DMS53 treated with DMSO at 0.1 percent for 48 hours (cell line): Measurements from ENCODE around the gene CAPN10.

Experiments
- DNase-seq: peaks from one replicate; lab custom pipeline; 2025; ENCODE audit not compliant: unreplicated experiment; lab: John Stamatoyannopoulos, UW

The CAPN10 gene

DNA sequence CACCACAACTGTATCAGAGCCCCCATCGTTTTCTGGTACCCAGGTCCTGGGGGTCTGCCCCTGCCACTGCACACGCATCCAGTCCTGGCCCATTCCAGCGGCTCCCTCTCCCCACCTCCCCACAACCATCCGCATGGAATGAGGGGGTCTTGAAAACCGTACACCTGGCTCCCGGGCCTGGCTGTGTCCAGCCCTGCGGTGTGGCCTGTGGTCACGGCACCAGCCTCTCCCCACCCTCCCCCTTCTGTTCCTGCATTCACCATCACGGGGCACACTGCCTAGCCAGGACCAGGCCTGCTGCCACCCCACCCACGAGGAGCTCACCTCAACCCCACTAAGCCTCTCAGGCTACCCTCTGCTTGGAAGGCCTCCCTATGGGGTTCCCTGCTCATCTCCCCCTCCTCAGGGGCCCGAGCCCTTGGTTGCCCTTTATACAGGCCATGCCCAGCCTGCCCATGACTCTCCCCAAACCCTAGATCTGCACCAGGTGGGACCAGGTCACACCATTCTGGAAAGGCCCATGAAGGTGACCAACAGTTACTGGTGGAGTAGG, 50.1 kb downstream of the CAPN10 start:
- DNase-seq = no peak

DNA sequence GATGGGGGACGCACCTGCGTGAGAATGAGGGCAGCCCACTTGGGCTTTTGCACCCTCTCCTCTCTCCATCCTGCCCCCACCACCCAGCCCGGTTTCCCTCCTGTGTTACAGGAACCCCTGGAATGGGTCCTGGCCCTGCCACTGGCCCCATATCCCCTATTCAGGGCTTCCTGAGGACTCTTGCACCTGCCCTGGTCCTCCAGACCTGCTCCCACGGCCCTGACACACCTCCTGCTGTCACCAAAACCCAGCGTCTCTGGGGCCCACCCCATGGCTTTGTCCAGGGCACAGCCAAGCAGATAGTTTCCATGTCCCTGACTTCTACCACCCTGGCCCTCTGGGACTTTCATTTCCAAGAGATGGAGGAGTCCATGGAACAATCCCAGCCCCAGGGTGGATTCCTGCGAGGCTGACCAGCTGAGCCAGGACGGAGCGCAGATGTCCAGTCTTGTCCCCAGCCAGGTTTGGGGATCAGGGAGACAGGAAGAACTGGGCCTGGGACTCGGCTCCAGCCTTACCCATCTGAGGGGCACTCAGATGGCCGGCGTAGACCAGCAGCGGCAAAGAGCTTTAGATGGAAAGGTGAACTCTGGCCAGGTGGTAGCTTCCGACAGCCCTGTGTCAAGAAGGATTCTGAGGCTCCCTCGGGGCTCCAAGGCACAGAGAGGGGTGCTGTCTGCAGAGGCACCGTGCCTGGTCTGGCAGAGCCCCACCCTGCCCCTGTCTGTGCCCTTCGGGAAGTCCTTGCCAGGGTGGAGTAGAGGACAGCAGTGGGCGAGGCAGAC, 50.8 kb downstream of the CAPN10 start:
- no peak for DNase-seq

DNA sequence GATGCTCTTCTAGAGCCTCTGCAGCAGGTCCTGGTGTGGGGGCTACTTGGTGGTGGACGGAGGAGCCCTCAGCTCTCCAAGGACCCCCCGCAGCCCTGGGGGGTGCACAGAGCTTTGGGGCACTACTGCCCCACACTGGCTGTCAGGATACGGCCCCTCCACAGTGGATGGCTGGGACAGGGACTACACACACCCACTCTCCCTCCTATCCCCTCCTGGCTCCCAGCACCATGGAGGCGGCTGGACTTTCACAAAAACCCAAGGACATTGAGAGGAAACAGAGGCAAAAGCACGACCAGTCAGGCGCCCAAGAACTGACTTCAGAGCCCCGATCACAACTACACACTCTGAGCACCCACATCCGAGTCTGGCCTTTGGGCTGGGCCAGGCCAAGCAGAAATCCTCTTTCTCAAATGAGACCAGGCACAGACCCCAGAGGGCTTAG, 51.4 kb downstream of the CAPN10 start:
- DNase-seq = no peak

DNA sequence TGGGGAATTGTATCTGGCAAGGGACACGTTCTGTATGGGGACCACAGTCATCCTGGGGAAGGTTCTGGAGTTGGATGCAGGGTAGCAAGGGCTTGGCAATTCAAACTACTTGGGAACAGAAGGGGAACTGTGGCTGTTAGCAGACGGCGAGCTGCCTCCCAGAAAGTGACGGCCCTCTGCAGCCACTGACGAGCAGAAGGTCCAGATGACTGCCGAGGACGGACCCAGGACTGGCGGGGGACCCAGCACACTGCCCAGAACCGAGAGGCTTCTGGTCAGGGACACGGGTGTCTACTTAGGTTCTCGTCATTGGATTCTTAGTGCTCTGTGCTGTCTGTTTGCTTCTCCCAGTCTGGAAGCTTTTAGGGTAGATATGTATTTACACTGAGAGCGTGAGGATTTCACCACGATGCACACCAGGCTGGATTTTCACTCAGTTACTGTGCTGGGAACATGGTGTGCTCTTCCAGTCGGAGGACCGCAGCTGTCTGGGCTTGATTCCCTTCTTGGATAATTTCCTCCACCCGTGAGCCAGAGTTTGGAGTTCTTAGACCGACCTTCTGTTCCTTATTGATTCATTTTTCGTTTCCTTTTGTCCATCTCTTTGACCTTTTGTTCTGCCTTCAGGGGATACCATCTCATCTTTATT, 52.1 kb downstream of the CAPN10 start:
- no peak for DNase-seq

DNA sequence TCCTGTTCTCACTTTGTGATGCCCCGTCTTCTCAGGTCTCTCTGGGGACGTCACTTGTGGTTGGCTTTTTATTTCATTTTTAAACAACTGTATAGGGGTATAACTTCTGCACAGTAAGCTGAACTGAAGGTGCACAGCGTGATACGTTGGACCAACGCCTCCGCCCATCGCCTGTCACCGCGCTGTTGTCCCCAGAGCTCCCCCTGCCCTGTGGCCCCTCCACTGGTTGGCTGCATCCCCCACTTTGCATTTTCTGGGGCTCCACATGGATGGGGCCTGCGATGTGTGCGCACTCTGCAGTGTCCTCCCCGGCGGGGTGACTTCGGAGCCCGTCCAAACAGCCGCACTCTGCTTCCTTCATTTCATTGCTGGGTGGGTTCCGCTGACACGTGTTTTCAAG, 53.0 kb downstream of the CAPN10 start:
- DNase-seq = no peak

DNA sequence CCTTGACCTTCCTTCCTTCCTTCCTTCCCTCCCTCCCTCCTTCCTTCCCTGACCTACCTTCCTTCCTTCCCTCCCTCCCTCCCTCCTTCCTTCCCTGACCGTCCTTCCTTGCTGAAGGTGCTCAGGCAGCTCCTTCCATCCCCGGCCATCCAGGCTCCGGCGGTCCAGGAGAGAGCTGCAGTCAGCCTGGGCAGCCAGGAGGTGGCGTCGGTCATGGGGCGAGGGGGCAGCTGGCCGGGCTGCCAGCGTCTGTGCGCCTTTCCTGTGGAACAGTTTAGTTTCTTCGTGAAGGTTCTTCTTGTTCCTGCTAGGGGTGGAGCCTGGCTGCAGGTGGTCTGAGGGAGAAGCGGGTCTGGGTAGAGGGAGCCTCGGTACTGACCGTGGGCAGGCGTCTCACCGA, 54.4 kb downstream of the CAPN10 start:
- peak; percentile 40 for DNase-seq

DNA sequence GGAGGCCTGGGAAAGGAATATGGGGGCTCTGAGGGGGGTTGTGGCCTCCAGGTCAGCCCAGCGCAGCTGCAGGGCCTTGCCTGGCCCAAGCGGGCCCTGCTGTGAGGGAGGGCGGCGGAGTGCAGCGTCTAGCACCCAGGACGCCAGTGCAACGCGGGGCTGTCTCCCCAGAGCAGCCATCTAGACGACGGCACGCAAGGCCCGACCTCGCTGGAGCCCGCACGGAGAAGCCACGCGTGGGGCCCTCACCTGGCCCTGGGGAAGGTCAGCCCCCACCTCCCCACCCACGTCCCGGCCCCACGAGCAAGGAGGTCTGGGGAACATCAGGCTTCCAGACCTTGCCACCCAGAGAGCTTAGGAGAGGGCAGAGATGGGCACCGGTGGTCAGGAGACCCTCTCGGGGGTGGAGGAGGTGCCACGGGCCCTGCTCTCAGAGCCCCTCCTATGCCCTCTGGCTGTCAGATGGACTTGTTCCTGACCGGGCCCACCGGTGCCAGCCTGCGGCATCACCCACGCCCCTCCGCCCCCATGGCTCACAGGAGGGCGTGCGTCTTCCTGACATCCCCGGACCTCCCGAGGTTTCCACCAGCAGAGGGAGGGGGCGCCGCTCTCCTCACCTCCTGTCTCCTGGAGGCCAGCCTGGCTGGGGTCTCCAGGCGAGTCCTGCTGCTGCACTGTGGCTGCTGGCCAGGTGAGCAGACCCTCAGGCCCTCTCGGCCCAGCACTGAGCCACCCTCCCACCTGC, 55.7 kb downstream of the CAPN10 start:
- DNase-seq = no peak

DNA sequence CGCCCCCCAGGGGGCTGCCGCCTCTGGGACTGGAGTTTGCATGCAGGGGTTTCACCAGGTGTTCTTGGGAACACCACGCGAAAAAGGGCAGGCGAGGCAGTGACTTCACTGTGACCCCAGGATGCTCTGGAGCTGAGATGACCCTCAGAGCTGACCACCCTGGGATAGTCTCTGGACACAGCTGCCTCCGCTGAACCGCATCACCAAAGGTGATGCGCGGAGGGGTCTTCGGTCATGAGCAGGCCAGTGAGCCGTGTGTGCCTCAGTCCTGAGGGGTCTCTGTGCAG, 56.2 kb downstream of the CAPN10 start:
- no peak for DNase-seq

DNA sequence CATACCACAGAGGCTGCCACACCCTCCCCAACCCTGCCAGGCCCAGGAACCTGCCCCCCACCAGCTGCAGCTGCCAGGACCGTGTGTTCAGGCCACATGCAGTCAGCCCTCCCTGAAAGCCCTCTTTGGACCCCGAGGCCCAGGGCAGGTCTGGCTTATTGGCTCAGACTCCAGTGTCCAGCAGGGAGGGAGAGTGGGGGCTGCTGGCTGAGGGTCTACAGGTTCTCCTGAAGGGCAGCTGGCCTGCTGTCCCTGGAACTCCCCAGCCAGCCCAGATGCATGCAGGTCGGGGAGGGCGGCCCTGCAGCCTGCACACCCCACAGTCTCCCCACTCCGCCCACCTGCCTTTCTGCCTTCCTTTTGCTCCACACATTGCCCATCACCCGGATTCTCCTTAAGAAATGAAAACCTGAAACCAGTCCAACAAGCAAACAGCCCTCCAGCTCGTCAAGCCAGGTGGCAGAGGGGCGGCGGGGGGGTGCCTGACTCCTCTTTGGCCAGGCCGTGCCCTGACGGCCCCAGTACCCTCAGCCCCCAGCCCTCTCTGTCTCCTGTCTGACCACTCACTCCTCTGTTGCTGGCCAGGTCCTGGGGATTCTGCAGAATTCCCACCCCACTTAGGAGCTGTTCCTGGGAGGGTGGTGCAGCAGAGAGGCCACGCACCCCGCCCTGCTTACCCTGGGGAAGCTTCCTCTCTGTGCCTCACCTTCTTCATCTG, 56.7 kb downstream of the CAPN10 start:
- no peak for DNase-seq

DNA sequence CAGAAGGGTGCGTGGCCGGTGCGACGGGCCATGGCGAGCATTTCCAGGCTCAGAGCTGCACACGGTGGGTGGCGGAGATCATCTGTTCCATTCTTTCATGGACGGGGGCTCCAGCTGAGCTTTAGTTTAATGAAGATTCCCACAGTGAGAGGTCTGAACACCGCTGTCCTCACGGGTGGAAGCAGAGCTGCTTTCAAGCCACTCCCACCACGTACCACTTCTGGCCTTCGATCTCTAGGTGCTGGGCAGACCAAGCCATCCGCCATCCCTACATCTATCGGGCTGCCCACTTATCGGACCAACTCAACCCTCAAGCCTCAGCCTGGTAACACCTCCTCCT, 57.2 kb downstream of the CAPN10 start:
- no peak for DNase-seq

DNA sequence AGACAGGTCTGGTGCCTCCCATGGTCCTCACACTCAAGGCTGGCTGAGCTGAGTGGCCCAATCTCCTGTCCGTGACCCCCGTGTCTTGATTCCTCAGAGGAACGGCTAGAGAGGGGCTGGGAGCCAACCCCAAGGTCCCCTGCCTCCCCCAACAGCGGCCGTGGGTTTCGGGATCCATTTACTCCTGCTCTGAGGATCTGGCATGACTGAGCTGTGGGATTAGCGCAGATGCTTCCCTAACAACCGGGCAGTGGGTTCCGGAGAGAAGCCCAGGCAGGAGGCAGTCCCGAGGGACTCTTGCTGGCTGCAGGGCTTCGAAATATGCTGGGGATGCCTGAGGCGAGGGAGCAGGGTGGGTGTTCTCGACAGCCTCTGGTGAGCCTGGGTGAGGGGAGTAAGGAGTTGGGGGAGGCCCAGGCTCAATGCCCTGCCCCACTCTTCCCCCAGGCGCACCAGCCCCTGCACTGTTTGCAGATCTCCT, 57.7 kb downstream of the CAPN10 start:
- no peak for DNase-seq

DNA sequence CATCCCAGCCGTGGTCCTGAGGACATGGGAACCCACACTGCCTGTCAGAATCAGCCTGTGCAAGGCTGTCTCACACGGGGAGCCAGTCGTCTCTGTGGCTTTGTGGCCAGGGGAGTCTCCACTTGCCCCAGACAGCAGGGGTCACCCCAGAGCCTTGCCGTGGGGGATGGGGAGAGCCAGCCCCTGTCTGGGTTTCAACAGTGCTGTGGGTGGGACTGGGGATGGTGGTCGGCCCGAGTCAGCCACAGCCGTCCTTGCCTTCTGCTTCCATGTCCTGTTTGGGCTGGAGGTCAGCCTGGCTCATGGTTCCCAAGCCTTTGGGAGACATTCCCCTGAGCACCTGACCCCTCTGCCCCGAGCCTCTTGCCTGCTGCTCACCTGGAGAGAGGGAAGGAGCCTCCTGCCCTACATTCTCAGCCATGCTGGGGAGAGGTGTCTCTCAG, 58.3 kb downstream of the CAPN10 start:
- no peak for DNase-seq

DNA sequence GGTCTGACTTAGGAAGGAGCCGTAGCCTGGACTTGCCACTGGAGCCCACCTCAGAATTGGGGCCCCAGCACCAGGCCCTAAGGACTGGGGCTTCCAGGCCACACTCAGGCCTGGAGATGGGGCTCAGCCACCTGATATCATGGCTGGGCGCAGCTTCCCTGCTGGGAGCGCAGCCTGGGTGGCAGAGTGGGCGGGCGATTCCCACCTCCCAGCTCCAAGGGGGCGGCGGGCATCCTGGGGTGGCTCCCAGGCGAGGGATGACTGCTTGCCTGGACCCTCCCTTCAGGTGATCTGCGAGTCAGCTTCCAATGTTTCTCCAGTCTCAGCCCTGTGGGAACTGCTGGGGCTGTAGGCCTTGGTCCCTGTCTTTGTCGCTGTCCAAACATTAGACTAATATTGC, 58.8 kb downstream of the CAPN10 start:
- no peak for DNase-seq

DNA sequence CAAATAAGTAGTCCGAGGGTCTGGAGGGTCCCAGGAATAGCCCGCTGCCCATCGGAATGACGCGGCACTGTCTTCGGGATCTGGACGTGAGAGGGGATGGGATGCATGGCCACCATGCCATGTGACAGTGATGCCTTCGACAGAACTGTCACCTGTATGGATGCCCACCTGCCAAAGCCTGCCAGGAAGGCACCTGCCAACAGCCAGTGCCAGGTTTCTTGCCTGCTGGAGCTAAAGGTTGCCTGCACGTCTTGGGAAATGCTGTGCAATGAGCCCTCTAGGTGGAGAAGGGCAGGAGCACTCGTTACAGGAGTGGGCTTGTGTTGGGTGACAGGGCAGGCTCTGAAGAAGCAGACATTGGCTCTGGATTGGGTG, 59.3 kb downstream of the CAPN10 start:
- no peak for DNase-seq

DNA sequence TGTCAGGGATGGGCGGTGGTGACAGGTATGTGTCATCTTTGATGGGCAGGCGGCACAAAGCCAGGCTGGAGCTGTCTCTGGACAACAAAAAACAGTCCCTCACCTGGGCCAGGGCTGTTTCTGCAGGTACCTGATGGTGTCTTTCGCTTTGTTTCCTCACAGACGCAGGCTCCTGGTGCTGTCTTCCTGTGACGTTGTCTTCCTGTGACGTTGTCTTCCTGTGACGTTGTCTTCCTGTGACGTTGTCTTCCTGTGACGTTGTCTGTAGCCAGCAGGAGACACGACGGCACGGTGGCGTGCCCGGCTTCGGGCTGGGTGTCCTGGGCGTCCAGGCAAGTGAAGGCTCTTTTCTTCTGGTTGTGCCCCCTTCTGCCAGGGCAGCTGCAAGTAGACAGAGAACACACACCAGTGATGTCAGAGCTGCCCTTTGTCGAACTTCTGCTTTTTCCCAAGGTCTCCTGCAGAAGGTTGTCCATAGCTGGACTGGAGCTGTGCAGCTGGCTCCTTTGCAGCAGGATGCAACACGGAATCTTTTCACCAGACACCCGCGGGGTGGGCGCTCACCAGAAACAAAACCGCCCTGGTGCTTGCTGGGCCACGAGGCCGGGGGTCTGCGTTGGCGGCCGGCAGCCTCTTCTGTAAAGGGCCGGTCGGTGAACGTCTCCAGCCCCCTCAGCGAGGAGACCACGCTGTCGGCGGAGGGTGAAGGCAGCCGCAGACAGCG, 59.8 kb downstream of the CAPN10 start:
- DNase-seq = peak; percentile 12

DNA sequence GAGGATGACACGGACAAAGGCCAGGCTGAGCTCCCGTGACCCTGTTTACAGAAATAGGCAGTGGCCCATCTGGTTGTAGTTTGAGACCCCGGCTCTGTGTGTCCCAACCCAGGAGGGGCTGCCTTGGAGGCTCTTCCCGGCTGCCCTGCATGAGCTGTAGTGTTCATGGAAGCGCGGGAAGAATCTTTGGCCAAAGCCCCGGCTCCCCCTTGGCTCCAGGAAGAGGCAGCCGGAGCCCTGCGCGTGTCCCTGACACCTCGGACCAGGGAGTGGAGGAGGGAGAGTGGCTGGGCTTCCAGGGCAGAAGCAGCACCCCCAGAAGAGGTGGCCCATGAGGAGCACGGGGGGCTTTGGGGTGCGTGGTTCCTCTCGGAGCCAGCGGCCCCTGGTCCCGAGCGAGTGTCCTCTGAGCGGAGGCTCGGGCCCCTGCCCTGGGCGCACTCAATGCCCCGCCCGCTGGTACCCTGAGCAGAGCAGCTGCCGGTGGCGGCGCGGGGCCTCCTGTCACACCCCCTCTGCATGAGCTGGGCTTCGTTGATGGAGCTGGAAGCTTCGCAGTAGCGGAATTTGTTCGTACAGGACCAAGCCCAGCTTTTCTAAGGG, 60.5 kb downstream of the CAPN10 start:
- no peak for DNase-seq

DNA sequence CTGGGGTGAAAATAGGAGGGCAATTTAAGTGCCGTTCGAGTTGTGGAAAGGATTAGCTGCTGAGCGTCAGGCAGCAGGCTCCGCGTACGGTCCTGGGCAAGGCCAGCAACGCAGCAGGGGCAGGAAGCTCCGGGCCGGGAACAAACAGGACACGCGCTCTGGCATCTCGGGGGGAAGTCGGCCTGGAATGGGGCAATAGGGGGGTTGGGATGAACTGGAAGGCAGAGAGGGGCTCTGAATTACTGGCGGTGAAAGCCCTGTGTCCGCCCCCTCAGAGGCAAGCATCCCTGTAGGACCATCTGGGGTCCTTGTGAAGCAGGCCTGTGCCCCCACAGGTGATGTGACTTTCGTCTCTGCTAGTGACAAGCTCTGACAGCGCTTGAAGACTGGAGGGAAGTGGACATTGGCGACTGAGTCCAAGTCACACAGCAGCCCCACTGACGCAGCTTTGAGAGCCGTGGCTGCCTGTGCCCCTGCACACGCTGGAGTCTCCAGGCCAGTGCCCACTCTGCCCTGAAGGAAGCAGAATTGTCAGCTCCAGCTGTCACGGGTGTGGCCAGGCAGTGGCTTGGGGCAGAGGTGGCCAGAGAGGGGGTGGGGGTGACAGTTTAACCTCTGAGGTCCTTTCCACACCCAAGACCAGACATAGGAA, 61.1 kb downstream of the CAPN10 start:
- no peak for DNase-seq

DNA sequence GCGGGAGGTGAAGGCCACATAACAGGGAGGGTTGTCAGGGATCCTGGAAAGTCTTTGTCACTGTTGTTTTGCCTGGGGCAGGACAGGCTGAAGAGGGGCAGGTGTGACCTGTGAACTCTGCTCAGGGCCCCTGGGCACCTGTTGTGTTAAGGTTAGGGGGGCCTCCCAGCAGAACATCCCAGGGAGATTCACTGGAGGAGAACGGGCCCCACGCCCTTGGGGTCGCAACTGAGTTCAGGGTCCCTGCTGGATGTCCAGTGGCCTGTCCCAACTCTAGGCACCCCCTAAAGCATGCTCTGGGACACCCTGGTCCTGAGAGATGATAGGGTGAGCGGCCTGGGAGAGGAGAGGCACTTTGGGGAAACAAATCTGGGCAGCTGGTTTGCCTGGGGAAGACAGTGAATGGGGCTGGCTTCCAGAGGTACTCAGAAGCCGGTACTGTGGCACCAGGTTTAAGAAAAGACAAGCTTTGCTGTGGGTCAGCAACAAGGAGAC, 61.7 kb downstream of the CAPN10 start:
- DNase-seq = no peak
